Loucy (cell line): ENCODE measurements around the gene WT1.
A peak's percentile ranks its signal among the peaks of the same experiment; 100 is the strongest.

Experiments
- H2AFZ ChIP-seq: fragments of 200-600 bp; sonication (generic); 2 replicates; pipeline ENCODE4 v1.6.0; 2016; ENCODE audit warnings: antibody characterized with exemption, mild to moderate bottlenecking, low read length, moderate library complexity
- H3F3A ChIP-seq: fragments of 200-600 bp; 2 replicates; pipeline ENCODE4 v1.6.0; 2016; ENCODE audit warnings: antibody characterized with exemption, low read depth, mild to moderate bottlenecking
- H3K27me3 ChIP-seq: fragments of 200-600 bp; sonication (generic); 2 replicates; pipeline ENCODE4 v1.6.1; 2014; ENCODE audit warnings: low read length, mild to moderate bottlenecking; ENCODE audit not compliant: insufficient read depth, poor library complexity, severe bottlenecking
- H3K36me3 ChIP-seq: fragments of 200-600 bp; sonication (generic); 2 replicates; pipeline ENCODE4 v1.6.1; 2016; ENCODE audit warnings: low read length; ENCODE audit not compliant: insufficient read depth
- H3K4me1 ChIP-seq: fragments of 200-600 bp; sonication (generic); 2 replicates; pipeline ENCODE4 v1.5.1; 2014; ENCODE audit warnings: low read length, mild to moderate bottlenecking; ENCODE audit not compliant: insufficient read depth, poor library complexity, severe bottlenecking
- H3K4me2 ChIP-seq: fragments of 200-600 bp; sonication (generic); 2 replicates; pipeline ENCODE4 v1.6.0; 2014; ENCODE audit warnings: antibody characterized with exemption, low read length, low read depth, mild to moderate bottlenecking; ENCODE audit not compliant: poor library complexity, severe bottlenecking
- H3K4me3 ChIP-seq: fragments of 200-600 bp; sonication (generic); 2 replicates; pipeline ENCODE4 v1.5.1; 2014; ENCODE audit warnings: low read length, mild to moderate bottlenecking, mixed read lengths; ENCODE audit not compliant: poor library complexity, severe bottlenecking
- H3K79me2 ChIP-seq: fragments of 200-600 bp; sonication (generic); 2 replicates; pipeline ENCODE4 v1.6.1; 2014; ENCODE audit warnings: low read length; ENCODE audit not compliant: insufficient read depth
- H3K9ac ChIP-seq: fragments of 200-600 bp; sonication (generic); 2 replicates; pipeline ENCODE4 v1.6.0; 2014; ENCODE audit warnings: mild to moderate bottlenecking, low read depth, low read length, moderate library complexity; ENCODE audit not compliant: poor library complexity, severe bottlenecking
- H3K9me2 ChIP-seq: fragments of 200-600 bp; sonication (generic); replicated peaks from 2 replicates; pipeline ENCODE4 v1.6.1; 2016; ENCODE audit warnings: low read depth, low read length, mixed read lengths
- H3K9me3 ChIP-seq: fragments of 200-600 bp; sonication (generic); 2 replicates; pipeline ENCODE4 v1.6.1; 2014; ENCODE audit warnings: mild to moderate bottlenecking, antibody characterized with exemption, low read length, low read depth; ENCODE audit not compliant: insufficient read depth
- H4K20me1 ChIP-seq: fragments of 200-600 bp; sonication (generic); 2 replicates; pipeline ENCODE4 v1.6.0; 2014; ENCODE audit warnings: antibody characterized with exemption, low read length, mild to moderate bottlenecking; ENCODE audit not compliant: insufficient read depth, poor library complexity, severe bottlenecking
- EZH2phosphoT487 ChIP-seq: fragments of 200-600 bp; IDR thresholded peaks from 2 replicates; pipeline ENCODE4 v1.6.1; 2018; ENCODE audit warnings: antibody characterized with exemption, mild to moderate bottlenecking, moderate library complexity, borderline replicate concordance
- TF ChIP-seq, protein P1 (sequence below): fragments of 200-600 bp; sonication (generic); conservative IDR thresholded peaks from 2 replicates; pipeline ENCODE4 v1.5.1; 2014; ENCODE audit warnings: mild to moderate bottlenecking, antibody characterized with exemption, low read length

Gene WT1

DNA sequence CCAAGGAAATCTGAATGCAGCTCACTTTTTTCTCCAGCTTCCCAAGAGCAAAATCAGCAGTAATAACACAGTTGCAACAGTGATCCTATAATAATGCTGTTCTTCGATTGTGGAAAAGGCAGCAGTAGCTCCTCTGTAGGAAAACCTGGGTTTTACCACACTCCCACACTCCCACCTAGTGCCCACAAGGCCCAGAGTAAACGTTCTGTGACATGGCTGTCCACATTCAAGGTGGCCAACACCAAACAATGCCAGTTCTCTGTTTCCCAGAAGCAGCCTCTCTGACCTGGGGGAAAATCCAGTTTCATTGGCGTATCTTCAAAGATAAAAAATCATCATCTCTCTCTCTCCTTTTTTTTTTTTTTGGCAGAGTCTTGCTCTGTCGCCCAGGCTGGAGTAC is 40.2 kb downstream of the WT1 start:
- Histone ChIP-seq H3K4me2 (peak overlapping the region; percentile 81), H3K9me2 (no peaks in the 10 kb centered on the region), H3F3A (no peaks in the 10 kb centered on the region), H3K4me1 (peaks cover 49% of the 10 kb centered on the region), H3K79me2 (peaks cover 54% of the 10 kb centered on the region), H3K4me3 (peak overlapping the region; percentile 81), H3K27me3 (no peaks in the 10 kb centered on the region), H4K20me1 (no peaks in the 10 kb centered on the region), H3K9ac (peak overlapping the region; percentile 93), H2AFZ (no peak overlapping the region), H3K9me3 (no peaks in the 10 kb centered on the region), H3K36me3 (no peaks in the 10 kb centered on the region)
- TF ChIP-seq, protein P1, sequence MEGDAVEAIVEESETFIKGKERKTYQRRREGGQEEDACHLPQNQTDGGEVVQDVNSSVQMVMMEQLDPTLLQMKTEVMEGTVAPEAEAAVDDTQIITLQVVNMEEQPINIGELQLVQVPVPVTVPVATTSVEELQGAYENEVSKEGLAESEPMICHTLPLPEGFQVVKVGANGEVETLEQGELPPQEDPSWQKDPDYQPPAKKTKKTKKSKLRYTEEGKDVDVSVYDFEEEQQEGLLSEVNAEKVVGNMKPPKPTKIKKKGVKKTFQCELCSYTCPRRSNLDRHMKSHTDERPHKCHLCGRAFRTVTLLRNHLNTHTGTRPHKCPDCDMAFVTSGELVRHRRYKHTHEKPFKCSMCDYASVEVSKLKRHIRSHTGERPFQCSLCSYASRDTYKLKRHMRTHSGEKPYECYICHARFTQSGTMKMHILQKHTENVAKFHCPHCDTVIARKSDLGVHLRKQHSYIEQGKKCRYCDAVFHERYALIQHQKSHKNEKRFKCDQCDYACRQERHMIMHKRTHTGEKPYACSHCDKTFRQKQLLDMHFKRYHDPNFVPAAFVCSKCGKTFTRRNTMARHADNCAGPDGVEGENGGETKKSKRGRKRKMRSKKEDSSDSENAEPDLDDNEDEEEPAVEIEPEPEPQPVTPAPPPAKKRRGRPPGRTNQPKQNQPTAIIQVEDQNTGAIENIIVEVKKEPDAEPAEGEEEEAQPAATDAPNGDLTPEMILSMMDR, result peak; percentile 48
- no peak for TF ChIP-seq EZH2phosphoT487

DNA sequence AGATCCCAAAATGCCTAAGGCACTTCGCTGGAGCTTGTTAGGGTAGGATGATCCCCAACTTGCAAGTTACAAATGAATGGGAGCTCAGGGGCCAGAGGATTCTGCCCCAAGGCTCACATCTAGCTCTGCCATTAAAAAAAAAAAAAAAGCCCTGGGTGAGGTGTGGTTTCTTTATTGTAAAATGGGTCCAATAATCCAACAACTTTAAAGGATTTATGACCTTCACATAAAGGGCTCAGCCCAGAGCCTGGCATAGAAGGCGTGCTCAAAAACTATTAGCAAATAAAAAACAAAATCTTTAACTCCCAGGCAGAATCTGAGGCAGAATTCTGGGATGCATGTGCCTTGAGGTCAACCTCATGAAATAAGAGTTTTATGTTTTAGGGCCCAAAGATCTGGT is 42.5 kb downstream of the WT1 start:
- Histone ChIP-seq H2AFZ (no peak overlapping the region; the same call in 1 of the 2 replicates), H3K79me2 (peaks cover 66% of the 10 kb centered on the region), H3K27me3 (no peaks in the 10 kb centered on the region), H3K9ac (peak overlapping the region; percentile 93), H3K9me3 (no peaks in the 10 kb centered on the region), H3K4me2 (peak overlapping the region; percentile 81), H3K36me3 (no peaks in the 10 kb centered on the region; the same call in 1 of the 2 replicates), H3F3A (no peaks in the 10 kb centered on the region), H3K4me3 (peak overlapping the region; percentile 81), H3K4me1 (peaks cover 65% of the 10 kb centered on the region), H4K20me1 (no peaks in the 10 kb centered on the region), H3K9me2 (no peaks in the 10 kb centered on the region)
- TF ChIP-seq, protein P1, result no peak
- TF ChIP-seq EZH2phosphoT487, result no peak

GRCh38 chr11:32391956-32392553 is 43.3 kb downstream of the WT1 start:
- Histone ChIP-seq H3K4me1 (peaks cover 73% of the 10 kb centered on the region), H3K4me2 (peak overlapping the region; percentile 81), H3K27me3 (no peaks in the 10 kb centered on the region), H3K4me3 (peak overlapping the region; percentile 81), H3K79me2 (peaks cover 66% of the 10 kb centered on the region), H3K9ac (peak overlapping the region; percentile 93), H2AFZ (peak overlapping the region; percentile 9; the same call in 1 of the 2 replicates), H3K36me3 (no peaks in the 10 kb centered on the region; the same call in 1 of the 2 replicates), H4K20me1 (no peaks in the 10 kb centered on the region), H3K9me3 (no peaks in the 10 kb centered on the region), H3F3A (0 out of 2 replicates have a peak, but pooled peaks cover 2% of the 10 kb centered on the region), H3K9me2 (no peaks in the 10 kb centered on the region)
- no peak for TF ChIP-seq EZH2phosphoT487
- TF ChIP-seq, protein P1, result no peak
